ENCODE measurements around the gene TNS1. TPM values are rescaled to one million over a fixed set of nuclear protein-coding genes. Genes with fewer than 3 reads are reported as not detected.

Gene TNS1
- total and polyA plus RNA-seq, 2 donors from 2014 or later = 44.8 to 471 TPM

DNA sequence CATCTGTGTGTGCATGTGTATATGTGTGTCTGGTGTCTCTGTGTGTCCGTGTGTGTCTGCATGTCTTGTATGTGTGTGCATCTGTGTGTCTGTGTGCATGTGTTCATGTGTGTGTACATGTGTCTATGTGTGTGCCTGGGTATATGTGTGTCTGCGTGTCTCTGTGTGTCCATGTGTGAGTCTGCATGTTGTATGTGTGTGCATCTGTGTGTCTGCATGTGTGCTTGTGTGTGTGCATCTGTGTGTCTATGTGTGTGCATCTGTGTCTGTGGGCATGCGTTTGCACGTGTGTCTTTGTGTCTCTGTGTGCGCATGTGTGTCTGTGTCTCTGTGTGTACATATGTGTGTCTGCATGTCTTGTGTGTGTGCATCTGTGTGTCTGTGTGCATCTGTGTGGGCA, 207.7 kb downstream of the TNS1 start:
- Histone ChIP-seq H3K9ac (ENCODE audit: low read length in 3 of 3) (no peak overlapping the region), H3K27ac (ENCODE audit: low read depth in 2 of 2, low read length in 2 of 2) (no peak overlapping the region), H3K27me3 (ENCODE audit: control insufficient read depth, insufficient read depth, low read length) (no peaks in the 10 kb centered on the region), H3K36me3 (ENCODE audit: control insufficient read depth in 2 of 3, insufficient read depth in 3 of 3, low read length in 3 of 3) (peaks cover 0 to 6% (median 3%) of the 10 kb centered on the region in 3 donors), H3K9me3 (ENCODE audit: control insufficient read depth in 2 of 3, insufficient read depth in 1 of 3, low read length in 3 of 3) (peaks cover 0 to 2% (median 0%) of the 10 kb centered on the region in 3 donors), H3K4me1 (ENCODE audit: control insufficient read depth in 2 of 3, insufficient read depth in 2 of 3, low read depth in 1 of 3, low read length in 3 of 3) (peaks cover 0 to 10% (median 0%) of the 10 kb centered on the region in 3 donors), H3K4me3 (ENCODE audit: low read length in 3 of 3) (no peak overlapping the region)
- intact Hi-C loops (cut with DNase I) = loop anchor here (10.0 kb wide), 1 partner anchor 90 kb away; no protein-coding TSS in a partner anchor
- TF ChIP-seq, protein P1, sequence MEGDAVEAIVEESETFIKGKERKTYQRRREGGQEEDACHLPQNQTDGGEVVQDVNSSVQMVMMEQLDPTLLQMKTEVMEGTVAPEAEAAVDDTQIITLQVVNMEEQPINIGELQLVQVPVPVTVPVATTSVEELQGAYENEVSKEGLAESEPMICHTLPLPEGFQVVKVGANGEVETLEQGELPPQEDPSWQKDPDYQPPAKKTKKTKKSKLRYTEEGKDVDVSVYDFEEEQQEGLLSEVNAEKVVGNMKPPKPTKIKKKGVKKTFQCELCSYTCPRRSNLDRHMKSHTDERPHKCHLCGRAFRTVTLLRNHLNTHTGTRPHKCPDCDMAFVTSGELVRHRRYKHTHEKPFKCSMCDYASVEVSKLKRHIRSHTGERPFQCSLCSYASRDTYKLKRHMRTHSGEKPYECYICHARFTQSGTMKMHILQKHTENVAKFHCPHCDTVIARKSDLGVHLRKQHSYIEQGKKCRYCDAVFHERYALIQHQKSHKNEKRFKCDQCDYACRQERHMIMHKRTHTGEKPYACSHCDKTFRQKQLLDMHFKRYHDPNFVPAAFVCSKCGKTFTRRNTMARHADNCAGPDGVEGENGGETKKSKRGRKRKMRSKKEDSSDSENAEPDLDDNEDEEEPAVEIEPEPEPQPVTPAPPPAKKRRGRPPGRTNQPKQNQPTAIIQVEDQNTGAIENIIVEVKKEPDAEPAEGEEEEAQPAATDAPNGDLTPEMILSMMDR (IDR thresholded peaks at IDR 0.05; ENCODE audit: borderline replicate concordance, extremely low read depth, insufficient read depth) = no peak
- no peak for FAIRE-seq
- no peak for DNase-seq

DNA sequence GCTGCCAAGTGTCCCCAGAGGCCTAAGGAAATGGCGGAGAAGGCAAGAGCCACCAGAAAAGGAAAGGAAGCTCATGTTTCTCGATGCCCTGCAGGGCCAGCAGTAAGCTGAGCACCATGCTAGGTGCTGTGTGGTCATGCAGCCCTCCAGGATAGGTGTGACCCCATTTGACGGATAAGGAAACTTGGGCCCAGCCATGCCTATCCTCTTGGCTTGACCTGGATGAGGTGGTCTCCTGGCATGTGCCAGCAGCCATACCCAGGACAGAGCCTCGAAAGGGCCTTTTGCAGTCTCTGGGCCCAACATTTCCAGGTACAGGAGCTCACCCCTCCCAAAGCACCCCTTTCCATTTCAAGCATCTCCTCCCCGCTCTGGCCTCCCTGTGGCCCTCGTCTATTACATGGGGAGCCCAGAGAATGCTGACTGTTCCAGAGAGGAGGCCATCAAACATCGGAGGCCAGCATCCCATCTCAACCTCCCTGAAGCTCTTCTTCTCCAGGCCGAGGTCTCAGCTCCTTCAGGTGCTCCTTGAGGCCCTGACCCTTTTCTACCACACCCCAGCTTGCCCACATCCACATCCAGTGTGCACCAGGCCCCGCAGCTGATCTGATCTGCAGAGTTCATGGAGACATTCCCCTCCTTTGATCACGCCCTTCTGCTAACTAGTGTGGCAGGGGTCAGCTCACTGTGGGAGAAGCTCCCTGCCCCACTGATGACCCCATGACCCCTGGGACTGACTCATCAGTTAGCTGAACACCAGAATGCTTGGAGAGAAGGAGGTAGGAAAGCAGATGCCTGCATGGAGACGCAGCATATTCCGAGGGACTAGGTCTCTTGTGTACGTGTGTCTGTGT, 208.4 kb downstream of the TNS1 start:
- TF ChIP-seq, protein P1 (IDR thresholded peaks at IDR 0.05; ENCODE audit: borderline replicate concordance, extremely low read depth, insufficient read depth) = no peak
- peaks cover 0 to 3% (median 3%) of the 10 kb centered on the region in 3 donors for H3K36me3 ChIP-seq (ENCODE audit: control insufficient read depth in 2 of 3, insufficient read depth in 3 of 3, low read length in 3 of 3)
- H3K4me3 ChIP-seq (ENCODE audit: low read length in 3 of 3) = no peak overlapping the region
- no peak overlapping the region for H3K27ac ChIP-seq (ENCODE audit: low read depth in 2 of 2, low read length in 2 of 2)
- peaks cover 0 to 13% (median 0%) of the 10 kb centered on the region in 3 donors for H3K4me1 ChIP-seq (ENCODE audit: control insufficient read depth in 2 of 3, insufficient read depth in 2 of 3, low read depth in 1 of 3, low read length in 3 of 3)
- FAIRE-seq (no peak), DNase-seq (no peak)
- no peaks in the 10 kb centered on the region for H3K27me3 ChIP-seq (ENCODE audit: control insufficient read depth, insufficient read depth, low read length)
- H3K9me3 ChIP-seq (ENCODE audit: control insufficient read depth in 2 of 3, insufficient read depth in 1 of 3, low read length in 3 of 3) = peaks cover 0 to 2% (median 0%) of the 10 kb centered on the region in 3 donors
- no peak overlapping the region for H3K9ac ChIP-seq (ENCODE audit: low read length in 3 of 3)
- intact Hi-C loops (cut with DNase I) = loop anchor here (10.0 kb wide), 1 partner anchor 90 kb away; no protein-coding TSS in a partner anchor

DNA sequence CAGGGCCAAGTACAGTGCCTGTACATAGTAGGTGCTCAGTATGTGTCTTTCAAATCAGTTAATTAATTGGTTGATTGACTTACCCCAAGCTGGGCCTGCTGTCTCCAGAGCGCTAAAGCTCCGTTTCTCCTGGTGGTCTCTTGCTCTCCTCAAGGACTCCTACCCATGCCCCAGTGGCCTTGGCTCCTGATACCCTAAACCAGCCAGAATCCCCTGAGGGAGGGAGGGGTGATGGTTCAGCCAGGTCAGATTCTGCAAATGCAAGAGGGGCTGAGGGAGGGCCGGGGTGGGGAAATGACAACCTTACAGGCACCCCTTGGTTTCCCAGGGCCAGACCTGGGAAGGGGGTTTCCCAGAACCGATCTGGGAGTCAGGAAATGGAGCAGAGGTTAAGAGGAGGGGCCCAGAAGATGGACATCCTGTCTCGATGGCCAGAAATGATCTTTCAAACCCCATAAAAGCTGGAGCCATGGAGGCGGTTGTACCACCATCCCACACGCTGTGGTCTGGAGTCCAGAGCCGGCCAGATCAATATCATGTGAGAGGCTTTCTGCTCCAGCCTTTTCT, 209.1 kb downstream of the TNS1 start:
- no peak for FAIRE-seq
- intact Hi-C loops (cut with DNase I) = loop anchor here (10.0 kb wide), 1 partner anchor 91 kb away; no protein-coding TSS in a partner anchor
- Histone ChIP-seq H3K27me3 (ENCODE audit: control insufficient read depth, insufficient read depth, low read length) (no peaks in the 10 kb centered on the region), H3K4me3 (ENCODE audit: low read length in 3 of 3) (no peak overlapping the region), H3K36me3 (ENCODE audit: control insufficient read depth in 2 of 3, insufficient read depth in 3 of 3, low read length in 3 of 3) (peaks cover 0 to 3% (median 0%) of the 10 kb centered on the region in 3 donors), H3K9me3 (ENCODE audit: control insufficient read depth in 2 of 3, insufficient read depth in 1 of 3, low read length in 3 of 3) (peaks cover 0 to 2% (median 0%) of the 10 kb centered on the region in 3 donors), H3K4me1 (ENCODE audit: control insufficient read depth in 2 of 3, insufficient read depth in 2 of 3, low read depth in 1 of 3, low read length in 3 of 3) (peaks cover 0 to 13% (median 0%) of the 10 kb centered on the region in 3 donors), H3K9ac (ENCODE audit: low read length in 3 of 3) (no peak overlapping the region), H3K27ac (ENCODE audit: low read depth in 2 of 2, low read length in 2 of 2) (no peak overlapping the region)
- DNase-seq = no peak
- TF ChIP-seq, protein P1 (IDR thresholded peaks at IDR 0.05; ENCODE audit: borderline replicate concordance, extremely low read depth, insufficient read depth) = no peak
